HepG2 (cell line): ENCODE measurements around the gene RAB11FIP5. TPM values are rescaled to one million over a fixed set of nuclear protein-coding genes. Genes with fewer than 3 reads are reported as not detected.

Source experiments
- DBP ChIP-seq: sonication (generic); formaldehyde crosslinking; IDR thresholded peaks from 2 replicates; pipeline ENCODE4 v1.4.0; 2020; ENCODE audit warnings: missing genetic modification reagents; ENCODE audit errors: not compliant biosample characterization
- DNMT1 ChIP-seq: sonication (generic); formaldehyde crosslinking; IDR thresholded peaks from 2 replicates; pipeline ENCODE4 v1.5.1; 2020; ENCODE audit warnings: mild to moderate bottlenecking, missing genetic modification reagents
- E2F2 ChIP-seq: sonication (generic); formaldehyde crosslinking; IDR thresholded peaks from 2 replicates; pipeline ENCODE4 v1.4.0; 2020; ENCODE audit warnings: missing genetic modification reagents, borderline replicate concordance
- IRX3 ChIP-seq: sonication (generic); formaldehyde crosslinking; IDR thresholded peaks from 2 replicates; pipeline ENCODE4 v1.8.1; 2023; ENCODE audit warnings: mild to moderate bottlenecking, low read depth, missing genetic modification reagents, borderline replicate concordance
- SIX1 ChIP-seq: sonication (generic); formaldehyde crosslinking; IDR thresholded peaks from 2 replicates; pipeline ENCODE4 v1.4.0; 2020; ENCODE audit warnings: missing genetic modification reagents, borderline replicate concordance
- TBX3 ChIP-seq: fragments of 450-650 bp; IDR thresholded peaks from 2 replicates; pipeline ENCODE4 v1.6.1; 2017; ENCODE audit warnings: antibody characterized with exemption, mild to moderate bottlenecking, inconsistent platforms, borderline replicate concordance
- THRA ChIP-seq: sonication (generic); formaldehyde crosslinking; IDR thresholded peaks from 2 replicates; pipeline ENCODE4 v1.4.0; 2020; ENCODE audit warnings: missing genetic modification reagents, borderline replicate concordance
- ZBTB43 ChIP-seq: sonication (generic); formaldehyde crosslinking; conservative IDR thresholded peaks from 2 replicates; pipeline ENCODE4 v1.4.0; 2020; ENCODE audit warnings: missing genetic modification reagents
- ZNF703 ChIP-seq: sonication (generic); formaldehyde crosslinking; IDR thresholded peaks from 2 replicates; pipeline ENCODE4 v1.5.1; 2020; ENCODE audit warnings: missing genetic modification reagents, mild to moderate bottlenecking, moderate library complexity, borderline replicate concordance
- polyA plus RNA-seq, 8 experiments: library from polyadenylated mRNA; depleted of rRNA in 3 of 8; stranded (reverse) in 7 of 8; unstranded in 1 of 8; fragments of >200 nt; fragmentation: Illumina TruSeq in 4 of 8; extraction: Trizol in 4 of 8; gene quantifications; 2 replicates each; pipeline versions ENCODE4 v1.2.1 to v1.2.3, GENCODE V29; 2011 to 2016; ENCODE audit warnings: low read depth in 4 of 8, missing spikeins in 1 of 8, mixed read lengths in 1 of 8; ENCODE audit not compliant: insufficient read depth in 1 of 8
- total RNA-seq, 5 experiments: library from RNA; depleted of rRNA; stranded (reverse); fragments of >200 nt; fragmentation: Illumina TruSeq; extraction: Trizol; gene quantifications; 2 replicates each; pipeline ENCODE4 v1.2.3, GENCODE V29; 2016; ENCODE audit warnings: low read depth in 1 of 5
- TF ChIP-seq, protein P1 (sequence below): fragments of 450-650 bp; IDR thresholded peaks from 2 replicates; pipeline ENCODE4 v1.6.1; 2017
- TF ChIP-seq, protein P2 (sequence below): IDR thresholded peaks from 2 replicates; pipeline ENCODE4 v1.6.1; 2016; ENCODE audit warnings: mild to moderate bottlenecking
- TF ChIP-seq, protein P3 (sequence below): sonication (generic); formaldehyde crosslinking; IDR thresholded peaks from 2 replicates; pipeline ENCODE4 v1.5.1; 2020; ENCODE audit warnings: mild to moderate bottlenecking, missing genetic modification reagents, moderate library complexity
- TF ChIP-seq, protein P4 (sequence below): sonication (generic); formaldehyde crosslinking; IDR thresholded peaks from 2 replicates; pipeline ENCODE4 v1.8.0; 2023; ENCODE audit warnings: mild to moderate bottlenecking, missing genetic modification reagents

Gene RAB11FIP5
- total and polyA plus RNA-seq, 2 of the 13 experiments (the other 11 are each of a cell fraction or from before 2014, with no cell fraction given): 9.4 to 22.9 TPM

DNA sequence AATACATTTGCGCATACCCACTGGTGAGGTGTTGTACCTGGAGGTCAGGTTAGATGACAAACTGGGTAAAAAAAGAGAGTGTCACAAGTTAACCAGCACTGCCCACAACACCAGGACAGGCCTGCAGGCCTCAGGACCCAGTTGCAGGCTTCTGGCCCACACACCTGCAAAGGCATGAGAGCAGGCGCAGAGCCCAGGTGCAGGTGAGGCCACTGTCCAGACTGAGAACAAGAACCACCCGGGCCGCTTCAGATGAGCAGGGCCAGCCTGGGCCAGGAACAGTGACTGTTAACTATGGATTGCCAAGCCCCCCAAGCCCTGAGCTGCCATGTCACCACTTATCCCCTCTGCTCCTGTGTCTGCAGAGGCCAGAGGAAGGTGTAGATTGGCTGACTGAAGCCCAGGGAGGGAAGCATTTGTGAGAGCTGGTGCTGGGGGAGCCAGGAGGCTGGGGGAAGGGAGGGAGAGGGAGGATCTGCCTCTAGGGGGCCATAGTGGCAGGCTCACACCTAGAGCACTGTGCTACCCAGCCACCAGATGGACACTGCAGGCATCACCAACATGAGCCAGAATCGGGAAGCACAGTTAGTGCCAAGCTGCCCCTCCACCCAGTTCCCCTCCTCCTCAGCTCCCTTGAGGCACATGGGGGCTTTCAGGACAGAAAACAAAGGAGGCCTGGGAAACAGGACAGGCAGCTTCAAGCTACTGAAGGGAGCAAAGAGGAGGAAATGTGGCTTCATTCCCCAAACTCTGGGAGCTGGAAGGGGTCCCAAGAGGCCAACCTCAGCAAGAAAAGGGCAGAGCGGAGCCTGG is 76.6 kb downstream of the RAB11FIP5 start (continued):
- TF ChIP-seq, protein P1, sequence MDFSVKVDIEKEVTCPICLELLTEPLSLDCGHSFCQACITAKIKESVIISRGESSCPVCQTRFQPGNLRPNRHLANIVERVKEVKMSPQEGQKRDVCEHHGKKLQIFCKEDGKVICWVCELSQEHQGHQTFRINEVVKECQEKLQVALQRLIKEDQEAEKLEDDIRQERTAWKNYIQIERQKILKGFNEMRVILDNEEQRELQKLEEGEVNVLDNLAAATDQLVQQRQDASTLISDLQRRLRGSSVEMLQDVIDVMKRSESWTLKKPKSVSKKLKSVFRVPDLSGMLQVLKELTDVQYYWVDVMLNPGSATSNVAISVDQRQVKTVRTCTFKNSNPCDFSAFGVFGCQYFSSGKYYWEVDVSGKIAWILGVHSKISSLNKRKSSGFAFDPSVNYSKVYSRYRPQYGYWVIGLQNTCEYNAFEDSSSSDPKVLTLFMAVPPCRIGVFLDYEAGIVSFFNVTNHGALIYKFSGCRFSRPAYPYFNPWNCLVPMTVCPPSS: no peak
- TF ChIP-seq SIX1 (CRISPR knock-in tag) (no peak), DBP (CRISPR knock-in tag) (no peak), IRX3 (CRISPR knock-in tag) (no peak), E2F2 (no peak), ZBTB43 (no peak), ZNF703 (CRISPR knock-in tag) (0 out of 2 replicates have a peak, but pooled peaks have one; percentile 54), TBX3 (no peak), DNMT1 (CRISPR knock-in tag) (0 out of 2 replicates have a peak, but pooled peaks have one; percentile 30), THRA (CRISPR knock-in tag) (no peak)
- TF ChIP-seq, protein P2, sequence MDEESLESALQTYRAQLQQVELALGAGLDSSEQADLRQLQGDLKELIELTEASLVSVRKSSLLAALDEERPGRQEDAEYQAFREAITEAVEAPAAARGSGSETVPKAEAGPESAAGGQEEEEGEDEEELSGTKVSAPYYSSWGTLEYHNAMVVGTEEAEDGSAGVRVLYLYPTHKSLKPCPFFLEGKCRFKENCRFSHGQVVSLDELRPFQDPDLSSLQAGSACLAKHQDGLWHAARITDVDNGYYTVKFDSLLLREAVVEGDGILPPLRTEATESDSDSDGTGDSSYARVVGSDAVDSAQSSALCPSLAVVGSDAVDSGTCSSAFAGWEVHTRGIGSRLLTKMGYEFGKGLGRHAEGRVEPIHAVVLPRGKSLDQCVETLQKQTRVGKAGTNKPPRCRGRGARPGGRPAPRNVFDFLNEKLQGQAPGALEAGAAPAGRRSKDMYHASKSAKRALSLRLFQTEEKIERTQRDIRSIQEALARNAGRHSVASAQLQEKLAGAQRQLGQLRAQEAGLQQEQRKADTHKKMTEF (CRISPR knock-in tag): no peak
- TF ChIP-seq, protein P3, sequence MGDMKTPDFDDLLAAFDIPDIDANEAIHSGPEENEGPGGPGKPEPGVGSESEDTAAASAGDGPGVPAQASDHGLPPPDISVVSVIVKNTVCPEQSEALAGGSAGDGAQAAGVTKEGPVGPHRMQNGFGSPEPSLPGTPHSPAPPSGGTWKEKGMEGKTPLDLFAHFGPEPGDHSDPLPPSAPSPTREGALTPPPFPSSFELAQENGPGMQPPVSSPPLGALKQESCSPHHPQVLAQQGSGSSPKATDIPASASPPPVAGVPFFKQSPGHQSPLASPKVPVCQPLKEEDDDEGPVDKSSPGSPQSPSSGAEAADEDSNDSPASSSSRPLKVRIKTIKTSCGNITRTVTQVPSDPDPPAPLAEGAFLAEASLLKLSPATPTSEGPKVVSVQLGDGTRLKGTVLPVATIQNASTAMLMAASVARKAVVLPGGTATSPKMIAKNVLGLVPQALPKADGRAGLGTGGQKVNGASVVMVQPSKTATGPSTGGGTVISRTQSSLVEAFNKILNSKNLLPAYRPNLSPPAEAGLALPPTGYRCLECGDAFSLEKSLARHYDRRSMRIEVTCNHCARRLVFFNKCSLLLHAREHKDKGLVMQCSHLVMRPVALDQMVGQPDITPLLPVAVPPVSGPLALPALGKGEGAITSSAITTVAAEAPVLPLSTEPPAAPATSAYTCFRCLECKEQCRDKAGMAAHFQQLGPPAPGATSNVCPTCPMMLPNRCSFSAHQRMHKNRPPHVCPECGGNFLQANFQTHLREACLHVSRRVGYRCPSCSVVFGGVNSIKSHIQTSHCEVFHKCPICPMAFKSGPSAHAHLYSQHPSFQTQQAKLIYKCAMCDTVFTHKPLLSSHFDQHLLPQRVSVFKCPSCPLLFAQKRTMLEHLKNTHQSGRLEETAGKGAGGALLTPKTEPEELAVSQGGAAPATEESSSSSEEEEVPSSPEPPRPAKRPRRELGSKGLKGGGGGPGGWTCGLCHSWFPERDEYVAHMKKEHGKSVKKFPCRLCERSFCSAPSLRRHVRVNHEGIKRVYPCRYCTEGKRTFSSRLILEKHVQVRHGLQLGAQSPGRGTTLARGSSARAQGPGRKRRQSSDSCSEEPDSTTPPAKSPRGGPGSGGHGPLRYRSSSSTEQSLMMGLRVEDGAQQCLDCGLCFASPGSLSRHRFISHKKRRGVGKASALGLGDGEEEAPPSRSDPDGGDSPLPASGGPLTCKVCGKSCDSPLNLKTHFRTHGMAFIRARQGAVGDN: peak; percentile 73
- TF ChIP-seq, protein P4, sequence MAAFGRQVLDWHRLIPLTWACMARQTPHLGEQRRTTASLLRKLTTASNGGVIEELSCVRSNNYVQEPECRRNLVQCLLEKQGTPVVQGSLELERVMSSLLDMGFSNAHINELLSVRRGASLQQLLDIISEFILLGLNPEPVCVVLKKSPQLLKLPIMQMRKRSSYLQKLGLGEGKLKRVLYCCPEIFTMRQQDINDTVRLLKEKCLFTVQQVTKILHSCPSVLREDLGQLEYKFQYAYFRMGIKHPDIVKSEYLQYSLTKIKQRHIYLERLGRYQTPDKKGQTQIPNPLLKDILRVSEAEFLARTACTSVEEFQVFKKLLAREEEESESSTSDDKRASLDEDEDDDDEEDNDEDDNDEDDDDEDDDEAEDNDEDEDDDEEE (CRISPR knock-in tag): peak; percentile 62; the same call in 1 of the 2 replicates
